ENCODE data around the gene ETV5. TPM values are rescaled to one million over a fixed set of nuclear protein-coding genes. Genes with fewer than 3 reads are reported as not detected.

Gene ETV5
- total and polyA plus RNA-seq, 10 of the 15 experiments (the other 5 are each of a cell fraction or from before 2014, with no cell fraction given), result 5.0 to 18.4 (median 7.4) TPM

DNA sequence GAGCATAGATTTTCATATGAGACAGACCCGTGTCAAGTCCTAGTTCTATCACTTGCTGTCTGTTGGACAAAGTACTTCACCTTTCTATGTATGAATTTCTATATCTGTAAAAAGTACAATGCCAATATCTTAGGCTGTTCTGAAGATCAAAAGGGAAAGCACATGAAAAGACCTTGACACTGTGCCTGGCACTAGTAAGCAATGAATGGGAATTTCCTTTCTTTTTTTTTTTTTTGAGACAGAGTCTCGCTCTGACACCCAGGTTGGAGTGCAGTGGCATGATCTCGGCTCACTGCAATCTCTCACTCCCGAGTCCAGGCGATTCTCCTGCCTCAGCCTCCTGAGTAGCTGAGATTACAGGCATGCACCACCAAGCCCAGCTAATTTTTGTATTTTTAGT is 35.4 kb upstream of the ETV5 start:
- FAIRE-seq (no peak), DNase-seq (ENCODE audit: low read depth, low spot score) (no peak), ATAC-seq (no peak)
- TF ChIP-seq, protein P1, sequence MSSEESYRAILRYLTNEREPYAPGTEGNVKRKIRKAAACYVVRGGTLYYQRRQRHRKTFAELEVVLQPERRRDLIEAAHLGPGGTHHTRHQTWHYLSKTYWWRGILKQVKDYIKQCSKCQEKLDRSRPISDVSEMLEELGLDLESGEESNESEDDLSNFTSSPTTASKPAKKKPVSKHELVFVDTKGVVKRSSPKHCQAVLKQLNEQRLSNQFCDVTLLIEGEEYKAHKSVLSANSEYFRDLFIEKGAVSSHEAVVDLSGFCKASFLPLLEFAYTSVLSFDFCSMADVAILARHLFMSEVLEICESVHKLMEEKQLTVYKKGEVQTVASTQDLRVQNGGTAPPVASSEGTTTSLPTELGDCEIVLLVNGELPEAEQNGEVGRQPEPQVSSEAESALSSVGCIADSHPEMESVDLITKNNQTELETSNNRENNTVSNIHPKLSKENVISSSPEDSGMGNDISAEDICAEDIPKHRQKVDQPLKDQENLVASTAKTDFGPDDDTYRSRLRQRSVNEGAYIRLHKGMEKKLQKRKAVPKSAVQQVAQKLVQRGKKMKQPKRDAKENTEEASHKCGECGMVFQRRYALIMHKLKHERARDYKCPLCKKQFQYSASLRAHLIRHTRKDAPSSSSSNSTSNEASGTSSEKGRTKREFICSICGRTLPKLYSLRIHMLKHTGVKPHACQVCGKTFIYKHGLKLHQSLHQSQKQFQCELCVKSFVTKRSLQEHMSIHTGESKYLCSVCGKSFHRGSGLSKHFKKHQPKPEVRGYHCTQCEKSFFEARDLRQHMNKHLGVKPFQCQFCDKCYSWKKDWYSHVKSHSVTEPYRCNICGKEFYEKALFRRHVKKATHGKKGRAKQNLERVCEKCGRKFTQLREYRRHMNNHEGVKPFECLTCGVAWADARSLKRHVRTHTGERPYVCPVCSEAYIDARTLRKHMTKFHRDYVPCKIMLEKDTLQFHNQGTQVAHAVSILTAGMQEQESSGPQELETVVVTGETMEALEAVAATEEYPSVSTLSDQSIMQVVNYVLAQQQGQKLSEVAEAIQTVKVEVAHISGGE (CRISPR knock-in tag; IDR thresholded peaks at IDR 0.05), result no peak
- no peak for TF ChIP-seq CBFB (IDR thresholded peaks at IDR 0.05; ENCODE audit: low read depth)
- no peak for TF ChIP-seq ZSCAN29 (IDR thresholded peaks at IDR 0.05)
- no peak for TF ChIP-seq ZNF384 (IDR thresholded peaks at IDR 0.05; ENCODE audit: borderline replicate concordance, low read depth, low read length)
- no peak for TF ChIP-seq HDAC2 (IDR thresholded peaks at IDR 0.05)
- no peak for TF ChIP-seq SP1 (IDR thresholded peaks at IDR 0.05; ENCODE audit: low read depth, low read length)
- TF ChIP-seq MYB (IDR thresholded peaks at IDR 0.05; ENCODE audit: borderline replicate concordance, low read depth, low read length), result no peak
- TF ChIP-seq, protein P2, sequence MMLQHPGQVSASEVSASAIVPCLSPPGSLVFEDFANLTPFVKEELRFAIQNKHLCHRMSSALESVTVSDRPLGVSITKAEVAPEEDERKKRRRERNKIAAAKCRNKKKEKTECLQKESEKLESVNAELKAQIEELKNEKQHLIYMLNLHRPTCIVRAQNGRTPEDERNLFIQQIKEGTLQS (IDR thresholded peaks at IDR 0.05; ENCODE audit: borderline replicate concordance, extremely low read depth, low read depth, low read length), result no peak
- TF ChIP-seq RUNX3 (IDR thresholded peaks at IDR 0.05; ENCODE audit: low read length), result no peak
- no peak for TF ChIP-seq ZNF24 (IDR thresholded peaks at IDR 0.05)
- TF ChIP-seq CREM (IDR thresholded peaks at IDR 0.05; ENCODE audit: low read depth), result no peak
- TF ChIP-seq, protein P3, sequence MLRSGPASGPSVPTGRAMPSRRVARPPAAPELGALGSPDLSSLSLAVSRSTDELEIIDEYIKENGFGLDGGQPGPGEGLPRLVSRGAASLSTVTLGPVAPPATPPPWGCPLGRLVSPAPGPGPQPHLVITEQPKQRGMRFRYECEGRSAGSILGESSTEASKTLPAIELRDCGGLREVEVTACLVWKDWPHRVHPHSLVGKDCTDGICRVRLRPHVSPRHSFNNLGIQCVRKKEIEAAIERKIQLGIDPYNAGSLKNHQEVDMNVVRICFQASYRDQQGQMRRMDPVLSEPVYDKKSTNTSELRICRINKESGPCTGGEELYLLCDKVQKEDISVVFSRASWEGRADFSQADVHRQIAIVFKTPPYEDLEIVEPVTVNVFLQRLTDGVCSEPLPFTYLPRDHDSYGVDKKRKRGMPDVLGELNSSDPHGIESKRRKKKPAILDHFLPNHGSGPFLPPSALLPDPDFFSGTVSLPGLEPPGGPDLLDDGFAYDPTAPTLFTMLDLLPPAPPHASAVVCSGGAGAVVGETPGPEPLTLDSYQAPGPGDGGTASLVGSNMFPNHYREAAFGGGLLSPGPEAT (IDR thresholded peaks at IDR 0.05; ENCODE audit: low read depth), result no peak
- no peak for TF ChIP-seq FOXK2 (IDR thresholded peaks at IDR 0.05)
- TF ChIP-seq BMI1 (IDR thresholded peaks at IDR 0.05; ENCODE audit: borderline replicate concordance), result no peak
- TF ChIP-seq, protein P4, sequence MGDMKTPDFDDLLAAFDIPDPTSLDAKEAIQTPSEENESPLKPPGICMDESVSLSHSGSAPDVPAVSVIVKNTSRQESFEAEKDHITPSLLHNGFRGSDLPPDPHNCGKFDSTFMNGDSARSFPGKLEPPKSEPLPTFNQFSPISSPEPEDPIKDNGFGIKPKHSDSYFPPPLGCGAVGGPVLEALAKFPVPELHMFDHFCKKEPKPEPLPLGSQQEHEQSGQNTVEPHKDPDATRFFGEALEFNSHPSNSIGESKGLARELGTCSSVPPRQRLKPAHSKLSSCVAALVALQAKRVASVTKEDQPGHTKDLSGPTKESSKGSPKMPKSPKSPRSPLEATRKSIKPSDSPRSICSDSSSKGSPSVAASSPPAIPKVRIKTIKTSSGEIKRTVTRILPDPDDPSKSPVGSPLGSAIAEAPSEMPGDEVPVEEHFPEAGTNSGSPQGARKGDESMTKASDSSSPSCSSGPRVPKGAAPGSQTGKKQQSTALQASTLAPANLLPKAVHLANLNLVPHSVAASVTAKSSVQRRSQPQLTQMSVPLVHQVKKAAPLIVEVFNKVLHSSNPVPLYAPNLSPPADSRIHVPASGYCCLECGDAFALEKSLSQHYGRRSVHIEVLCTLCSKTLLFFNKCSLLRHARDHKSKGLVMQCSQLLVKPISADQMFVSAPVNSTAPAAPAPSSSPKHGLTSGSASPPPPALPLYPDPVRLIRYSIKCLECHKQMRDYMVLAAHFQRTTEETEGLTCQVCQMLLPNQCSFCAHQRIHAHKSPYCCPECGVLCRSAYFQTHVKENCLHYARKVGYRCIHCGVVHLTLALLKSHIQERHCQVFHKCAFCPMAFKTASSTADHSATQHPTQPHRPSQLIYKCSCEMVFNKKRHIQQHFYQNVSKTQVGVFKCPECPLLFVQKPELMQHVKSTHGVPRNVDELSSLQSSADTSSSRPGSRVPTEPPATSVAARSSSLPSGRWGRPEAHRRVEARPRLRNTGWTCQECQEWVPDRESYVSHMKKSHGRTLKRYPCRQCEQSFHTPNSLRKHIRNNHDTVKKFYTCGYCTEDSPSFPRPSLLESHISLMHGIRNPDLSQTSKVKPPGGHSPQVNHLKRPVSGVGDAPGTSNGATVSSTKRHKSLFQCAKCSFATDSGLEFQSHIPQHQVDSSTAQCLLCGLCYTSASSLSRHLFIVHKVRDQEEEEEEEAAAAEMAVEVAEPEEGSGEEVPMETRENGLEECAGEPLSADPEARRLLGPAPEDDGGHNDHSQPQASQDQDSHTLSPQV (IDR thresholded peaks at IDR 0.05), result no peak
- no peak for TF ChIP-seq BHLHE40 (IDR thresholded peaks at IDR 0.05; ENCODE audit: borderline replicate concordance in 1 of 2, low read depth in 2 of 2, low read length in 1 of 2)
- TF ChIP-seq MEF2A (IDR thresholded peaks at IDR 0.05; ENCODE audit: insufficient read depth, low read depth, low read length), result no peak
- H3K9me3 ChIP-seq (replicated peaks; ENCODE audit: control insufficient read depth, insufficient read depth, low read length), result no peaks in the 10 kb centered on the region
- ChIA-PET CTCF (no interaction called here), SMC1A (ENCODE audit: uncharacterized antibody, unreplicated experiment) (no interaction called here), POLR2A (interaction anchor here (0.6 kb wide), 1 partner anchor 124 kb away, joined by 4 read pairs; no protein-coding TSS in a partner anchor), RAD21 (ENCODE audit: unreplicated experiment) (no interaction called here)
- in situ Hi-C loops (cut with MboI), result no loop called here
- intact Hi-C loops (cut with micrococcal nuclease; ENCODE audit: unreplicated experiment), result no loop called here
- H3K27me3 ChIP-seq (replicated peaks in 1 of 2; ENCODE audit: control insufficient read depth in 2 of 2, insufficient read depth in 2 of 2, low read length in 1 of 2), result 0 out of 4 replicates have a peak, but pooled peaks cover 0 to 2% of the 10 kb centered on the region in 2 experiments
- no peaks in the 10 kb centered on the region for H3K4me1 ChIP-seq (ENCODE audit: control insufficient read depth, insufficient read depth, low read length)
- no peaks in the 10 kb centered on the region for H3K79me2 ChIP-seq (ENCODE audit: control insufficient read depth, insufficient read depth, low read length)
- H2AFZ ChIP-seq (ENCODE audit: control insufficient read depth, low read depth, low read length), result no peak overlapping the region
- H4K20me1 ChIP-seq (ENCODE audit: control insufficient read depth, insufficient read depth), result no peaks in the 10 kb centered on the region
- H3K36me3 ChIP-seq (ENCODE audit: control insufficient read depth in 2 of 2, insufficient read depth in 2 of 2, low read length in 1 of 2), result no peaks in the 10 kb centered on the region
- WGBS (ENCODE audit: insufficient coverage, insufficient replicate concordance, low lambda C conversion rate, missing lambda C conversion rate), result 21% methylated on average over 4 of the region's 5 CpGs
- BruUV-seq (replicated peaks), result no TSS peak
- no peak overlapping the region for H3K4me3 ChIP-seq
- no peak overlapping the region for H3K9ac ChIP-seq (ENCODE audit: control insufficient read depth, insufficient read depth, low read length)
- H3K27ac ChIP-seq (ENCODE audit: control insufficient read depth, insufficient read depth), result no peak overlapping the region
- H3K4me2 ChIP-seq (ENCODE audit: control insufficient read depth, insufficient read depth), result no peak overlapping the region

Data from GM12878 (cell line).